AG04449 (cell line): ENCODE data around the gene FANCM.
A peak's percentile ranks its signal among the peaks of the same experiment; 100 is the strongest.
"Not testable (repeated sequence)": the region's sequence is repeated elsewhere in the genome, so short reads cannot be mapped to it uniquely, and the experiment has no call there.

Experiments
- CTCF ChIA-PET: fragments of 350-600 bp; formaldehyde crosslinking; extraction: SDS; loops from one replicate; lab custom pipeline; 2021; ENCODE audit warnings: antibody characterized with exemption; lab: Yijun Ruan, JAX
- POLR2A ChIA-PET: fragments of 400-600, 350-600 bp; formaldehyde crosslinking; extraction: SDS; loops from one replicate; lab custom pipeline; 2020; ENCODE audit warnings: antibody characterized with exemption, inconsistent platforms; lab: Yijun Ruan, JAX
- DNase-seq: peaks from one replicate; pipeline ENCODE4 v3.0.0-alpha.2; 2010; ENCODE audit warnings: low read depth, low spot score
- H3K4me3 ChIP-seq: 2 replicates; pipeline ENCODE4 v1.5.1; 2011; ENCODE audit warnings: low read depth, mild to moderate bottlenecking, control low read depth, low read length
- TF ChIP-seq, protein P1 (sequence below): IDR thresholded peaks from one replicate; pipeline ENCODE4 v1.5.1; 2011; ENCODE audit warnings: mild to moderate bottlenecking, moderate library complexity, low read length, control low read depth, inconsistent platforms; ENCODE audit not compliant: insufficient read depth; ENCODE audit errors: missing control alignments

Gene FANCM

DNA sequence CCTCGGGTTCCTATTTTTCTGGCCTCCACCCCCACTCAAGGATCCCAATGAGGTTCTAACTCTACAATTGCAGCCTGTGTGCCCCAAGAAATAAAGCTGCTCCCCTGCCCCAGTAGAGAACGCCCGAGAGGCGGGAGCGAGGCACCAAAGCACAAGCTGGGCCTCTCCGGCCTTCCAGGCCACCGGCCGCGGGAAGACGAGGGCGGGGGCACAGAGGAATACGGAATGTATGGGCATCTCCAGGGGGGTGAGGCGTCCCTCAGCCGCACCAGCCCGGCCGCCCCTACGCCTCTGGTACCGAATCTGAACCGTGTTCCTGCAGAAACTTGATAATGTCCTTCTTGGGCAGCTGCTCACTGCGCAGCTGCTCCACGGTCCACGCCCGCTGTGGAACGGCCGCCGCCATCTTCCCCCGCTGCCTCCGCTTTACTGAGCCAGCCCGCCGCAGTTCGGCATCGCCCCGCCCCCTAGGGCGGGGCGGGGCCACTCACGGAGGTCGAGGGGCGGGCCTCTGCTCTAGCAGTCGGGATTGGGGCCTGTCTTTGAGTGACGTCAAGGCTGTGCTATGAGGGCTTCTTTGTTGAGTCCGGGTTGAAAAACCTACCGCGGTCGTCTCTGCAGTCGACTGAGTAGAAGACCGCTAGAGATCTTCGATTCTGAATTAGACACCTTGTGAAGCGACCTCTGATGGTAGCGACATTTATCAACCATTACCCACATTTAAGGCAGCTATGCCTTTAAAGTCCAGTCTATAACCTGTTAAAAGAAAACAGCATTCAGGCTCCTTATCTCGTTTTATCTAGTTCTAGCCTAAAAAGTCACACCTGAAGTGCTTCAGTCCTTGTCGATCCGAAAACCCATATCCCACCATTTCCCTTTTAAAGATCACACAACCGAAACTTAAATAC is 1.4 kb upstream of the FANCM start, which contains the start of gene FKBP3:
Gene FKBP3 (minus strand): TSS at position 431 of the 908 bp plus-strand sequence. CDS start 25 bp downstream, at position 406.
- ChIA-PET POLR2A (interaction anchor here (0.6 to 0.8 kb wide), 3 partner anchors 18 to 169 kb away, joined by 3 to 4 read pairs (median 3); no protein-coding TSS in a partner anchor), CTCF (interaction anchor here (0.8 to 2.1 kb wide), 5 partner anchors 14 to 220 kb away, joined by 3 to 11 read pairs (median 3); no protein-coding TSS in a partner anchor)
- TF ChIP-seq, protein P1, sequence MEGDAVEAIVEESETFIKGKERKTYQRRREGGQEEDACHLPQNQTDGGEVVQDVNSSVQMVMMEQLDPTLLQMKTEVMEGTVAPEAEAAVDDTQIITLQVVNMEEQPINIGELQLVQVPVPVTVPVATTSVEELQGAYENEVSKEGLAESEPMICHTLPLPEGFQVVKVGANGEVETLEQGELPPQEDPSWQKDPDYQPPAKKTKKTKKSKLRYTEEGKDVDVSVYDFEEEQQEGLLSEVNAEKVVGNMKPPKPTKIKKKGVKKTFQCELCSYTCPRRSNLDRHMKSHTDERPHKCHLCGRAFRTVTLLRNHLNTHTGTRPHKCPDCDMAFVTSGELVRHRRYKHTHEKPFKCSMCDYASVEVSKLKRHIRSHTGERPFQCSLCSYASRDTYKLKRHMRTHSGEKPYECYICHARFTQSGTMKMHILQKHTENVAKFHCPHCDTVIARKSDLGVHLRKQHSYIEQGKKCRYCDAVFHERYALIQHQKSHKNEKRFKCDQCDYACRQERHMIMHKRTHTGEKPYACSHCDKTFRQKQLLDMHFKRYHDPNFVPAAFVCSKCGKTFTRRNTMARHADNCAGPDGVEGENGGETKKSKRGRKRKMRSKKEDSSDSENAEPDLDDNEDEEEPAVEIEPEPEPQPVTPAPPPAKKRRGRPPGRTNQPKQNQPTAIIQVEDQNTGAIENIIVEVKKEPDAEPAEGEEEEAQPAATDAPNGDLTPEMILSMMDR: no peak
- DNase-seq: peak; percentile 90
- H3K4me3 ChIP-seq: peak within 1 kb of the TSS; percentile 85

DNA sequence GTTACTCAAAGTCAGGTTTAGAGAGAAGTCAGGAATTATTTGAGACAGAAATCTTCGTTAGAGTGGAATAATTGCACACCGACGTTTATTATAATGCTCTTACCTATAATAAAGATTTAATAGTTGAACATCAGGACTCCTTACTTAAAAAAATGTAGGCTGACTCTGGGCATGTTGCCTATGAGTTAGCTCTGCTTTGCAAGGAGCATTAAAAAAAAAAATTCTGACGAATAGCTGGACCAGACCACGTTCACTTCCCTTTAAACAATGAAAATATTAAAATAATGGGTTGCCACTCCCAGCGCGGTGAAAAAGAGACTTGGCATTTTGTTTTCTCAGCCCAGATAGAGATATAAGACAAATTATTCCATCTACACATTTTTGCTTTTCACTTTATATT is 574 bp upstream of the FANCM start:
- TF ChIP-seq, protein P1: no peak
- H3K4me3 ChIP-seq: peak overlapping the region; percentile 62
- POLR2A ChIA-PET: interaction anchor here (0.7 kb wide), 1 partner anchor 97 kb away, joined by 3 read pairs; no protein-coding TSS in a partner anchor
- DNase-seq: no peak
- CTCF ChIA-PET: interaction anchor here (1.0 to 2.1 kb wide), 4 partner anchors 111 to 221 kb away, joined by 3 to 11 read pairs (median 4); no protein-coding TSS in a partner anchor

GRCh38 chr14:45136399-45136798 is 669 bp downstream of the FANCM start:
- POLR2A ChIA-PET: no interaction called here
- CTCF ChIA-PET: interaction anchor here (0.6 to 1.4 kb wide), 7 partner anchors 13 to 223 kb away, joined by 3 to 6 read pairs (median 3); partner anchors contain the start of gene MIS18BP1
- TF ChIP-seq, protein P1: no peak
- DNase-seq: no peak
- H3K4me3 ChIP-seq: peak overlapping the region; percentile 92

GRCh38 chr14:45140661-45141187 is 5.0 kb downstream of the FANCM start:
- CTCF ChIA-PET: interaction anchor here (2.4 kb wide), 1 partner anchor 128 kb away, joined by 9 read pairs; no protein-coding TSS in a partner anchor
- H3K4me3 ChIP-seq: no peak overlapping the region
- TF ChIP-seq, protein P1: no peak
- DNase-seq: no peak
- POLR2A ChIA-PET: no interaction called here

DNA sequence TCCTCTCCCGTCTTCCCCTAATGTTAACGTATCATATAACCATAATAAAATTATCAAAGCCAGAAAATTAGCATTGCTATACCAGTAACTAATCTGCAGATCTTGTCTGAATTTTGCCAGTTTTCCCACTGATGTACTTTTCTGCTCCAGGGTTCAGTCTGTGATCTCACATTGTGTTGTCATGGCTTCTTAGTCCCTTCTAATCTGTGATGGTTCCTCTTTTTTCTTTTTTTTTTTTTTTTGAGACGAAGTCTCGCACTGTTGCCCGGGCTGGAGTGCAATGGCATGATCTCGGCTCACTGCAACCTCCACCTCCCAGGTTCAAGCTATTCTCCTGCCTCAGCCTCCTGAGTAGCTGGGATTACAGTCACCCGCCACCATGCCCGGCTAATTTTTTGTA is 6.4 kb downstream of the FANCM start:
- CTCF ChIA-PET, DNase-seq, H3K4me3 ChIP-seq, POLR2A ChIA-PET: not testable (repeated sequence)

DNA sequence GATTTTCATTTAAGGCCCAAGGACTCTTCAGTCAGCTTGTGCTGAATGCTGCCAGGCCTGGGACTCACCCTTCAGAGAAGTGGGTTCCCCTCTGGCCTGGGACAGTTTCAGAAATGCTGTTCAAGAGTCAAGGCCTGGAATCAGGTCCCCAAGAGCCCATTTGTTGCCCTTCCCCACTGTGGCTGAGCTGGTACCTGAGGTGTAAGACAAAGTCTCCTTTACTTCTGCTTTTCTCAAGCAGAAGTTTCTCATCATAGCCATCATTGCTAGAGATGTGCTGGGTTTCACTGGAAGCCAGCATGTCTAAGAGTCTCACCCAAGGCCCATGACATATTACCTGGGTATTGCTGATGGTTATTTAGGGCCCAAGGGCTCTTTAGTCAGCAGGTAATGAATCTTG is 8.9 kb downstream of the FANCM start:
- CTCF ChIA-PET: no interaction called here
- TF ChIP-seq, protein P1: no peak
- no peak for DNase-seq
- no peak overlapping the region for H3K4me3 ChIP-seq
- POLR2A ChIA-PET: no interaction called here
